Measurements from ENCODE around the gene ATXN7L2.

Gene ATXN7L2

DNA sequence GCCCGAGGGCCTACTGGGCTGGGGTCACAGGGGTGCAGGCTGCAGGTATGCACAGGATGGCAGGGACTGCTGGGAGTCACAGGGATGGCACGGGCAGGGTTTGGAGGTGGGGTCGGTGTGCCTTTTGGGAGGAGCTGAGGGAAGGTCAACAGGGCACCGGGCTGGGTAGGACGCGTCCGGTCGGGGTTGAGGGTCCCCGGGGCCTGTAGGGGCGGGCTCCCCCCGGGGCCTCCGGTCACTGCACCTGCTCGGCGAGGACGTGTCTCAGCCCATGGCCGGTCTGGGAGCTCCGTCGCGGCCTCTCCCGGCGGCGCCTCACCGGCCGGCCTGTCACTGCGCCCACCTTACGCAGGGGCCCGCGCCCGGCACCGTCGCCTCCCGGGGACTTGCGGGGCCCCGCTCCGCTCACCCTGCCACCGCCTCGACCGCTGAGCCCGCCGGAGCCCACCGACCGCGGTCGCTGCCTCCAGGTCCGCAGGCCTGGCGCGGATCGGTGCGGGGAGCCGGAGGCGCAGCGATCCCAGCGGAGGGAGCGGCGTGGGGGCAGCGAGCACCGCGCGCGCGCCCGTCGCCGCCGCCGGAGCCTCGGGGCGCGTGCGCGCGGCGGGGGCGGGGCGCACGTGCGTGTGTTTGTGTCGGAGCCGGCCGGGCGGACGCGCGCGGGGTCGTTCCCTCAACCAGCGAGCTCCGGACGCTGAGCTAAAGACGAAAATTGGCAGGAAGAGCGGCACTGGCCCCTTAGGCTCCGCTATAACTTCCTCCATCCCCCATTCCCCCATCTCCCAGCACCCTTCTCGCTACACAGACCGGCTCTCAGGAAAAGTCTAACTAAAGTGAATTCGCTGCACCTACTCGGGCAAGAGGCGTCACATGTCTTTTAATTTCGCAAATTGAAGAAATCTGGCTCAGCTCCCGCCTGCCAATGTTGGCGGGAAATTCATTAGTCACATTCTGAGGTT, 25.8 kb downstream of the ATXN7L2 start, which contains the start of gene AMIGO1:
Gene AMIGO1 (minus strand): TSS at position 552 of the 959 bp plus-strand sequence. CDS start 815 bp downstream, outside the sequence.
- peak; percentile 71 for DNase-seq (ENCODE audit: low read depth)
- peak within 1 kb of the TSS; percentile 45 for H3K4me3 ChIP-seq (ENCODE audit: low read depth, low read length)

DNA sequence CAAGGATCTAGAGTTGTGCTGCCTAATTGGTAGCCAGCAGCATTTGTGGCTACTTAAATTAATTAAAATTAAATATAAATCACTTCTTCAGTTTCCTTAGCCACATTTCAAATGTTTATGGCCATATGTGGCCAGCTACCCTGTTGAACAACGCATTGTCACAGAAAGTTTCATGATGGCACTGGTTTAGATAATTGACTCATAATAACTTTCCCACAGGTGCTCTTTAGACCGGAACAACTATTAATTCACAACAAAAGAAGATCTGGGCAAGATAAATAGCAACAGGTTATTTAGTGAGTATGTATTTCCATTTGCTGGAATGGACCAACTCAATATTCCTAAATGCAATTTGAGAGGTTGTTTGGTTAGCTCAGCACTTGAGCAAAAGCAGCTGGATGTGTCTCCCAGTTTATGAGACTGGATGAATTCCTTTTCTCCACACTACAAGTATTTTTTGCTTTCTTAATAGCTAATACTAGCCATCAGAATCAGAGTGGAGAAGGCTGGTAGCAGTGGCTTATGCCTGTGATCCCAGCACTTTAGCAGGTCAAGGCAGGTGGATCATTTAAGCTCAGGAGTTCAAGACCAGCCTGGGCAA, 29.5 kb downstream of the ATXN7L2 start:
- no peak for TF ChIP-seq CTCF (IDR thresholded peaks at IDR 0.05; ENCODE audit: insufficient read depth, low read depth, low read length, missing control alignments)
- peak; percentile 27 for DNase-seq (ENCODE audit: low read depth)
- H3K4me3 ChIP-seq (ENCODE audit: low read depth, low read length), result no peak overlapping the region

More for the DNA sequence above, 25.8 kb downstream of the ATXN7L2 start, which contains the start of gene AMIGO1:
- no peak for TF ChIP-seq CTCF (IDR thresholded peaks at IDR 0.05; ENCODE audit: insufficient read depth, low read depth, low read length, missing control alignments)

- no peak overlapping the region for H3K4me3 ChIP-seq (ENCODE audit: low read depth, low read length)
- DNase-seq (ENCODE audit: low read depth), result no peak
- no peak for TF ChIP-seq CTCF (IDR thresholded peaks at IDR 0.05; ENCODE audit: insufficient read depth, low read depth, low read length, missing control alignments)
These were observed 31.1 kb downstream of the ATXN7L2 start for GRCh38 chr1:109514846-109515245.

GRCh38 chr1:109516872-109517271, 33.2 kb downstream of the ATXN7L2 start:
- TF ChIP-seq CTCF (IDR thresholded peaks at IDR 0.05; ENCODE audit: insufficient read depth, low read depth, low read length, missing control alignments), result no peak
- no peak overlapping the region for H3K4me3 ChIP-seq (ENCODE audit: low read depth, low read length)
- DNase-seq (ENCODE audit: low read depth), result no peak

GRCh38 chr1:109517337-109517736, 33.6 kb downstream of the ATXN7L2 start:
- DNase-seq (ENCODE audit: low read depth), result no peak
- no peak overlapping the region for H3K4me3 ChIP-seq (ENCODE audit: low read depth, low read length)
- TF ChIP-seq CTCF (IDR thresholded peaks at IDR 0.05; ENCODE audit: insufficient read depth, low read depth, low read length, missing control alignments), result no peak

GRCh38 chr1:109521002-109521951, 37.6 kb downstream of the ATXN7L2 start:
- no peak for TF ChIP-seq CTCF (IDR thresholded peaks at IDR 0.05; ENCODE audit: insufficient read depth, low read depth, low read length, missing control alignments)
- H3K4me3 ChIP-seq (ENCODE audit: low read depth, low read length), result no peak overlapping the region
- no peak for DNase-seq (ENCODE audit: low read depth)

Measured in GM12865 (cell line).